ENCODE measurements around the gene MYEOV.

MYEOV gene

DNA sequence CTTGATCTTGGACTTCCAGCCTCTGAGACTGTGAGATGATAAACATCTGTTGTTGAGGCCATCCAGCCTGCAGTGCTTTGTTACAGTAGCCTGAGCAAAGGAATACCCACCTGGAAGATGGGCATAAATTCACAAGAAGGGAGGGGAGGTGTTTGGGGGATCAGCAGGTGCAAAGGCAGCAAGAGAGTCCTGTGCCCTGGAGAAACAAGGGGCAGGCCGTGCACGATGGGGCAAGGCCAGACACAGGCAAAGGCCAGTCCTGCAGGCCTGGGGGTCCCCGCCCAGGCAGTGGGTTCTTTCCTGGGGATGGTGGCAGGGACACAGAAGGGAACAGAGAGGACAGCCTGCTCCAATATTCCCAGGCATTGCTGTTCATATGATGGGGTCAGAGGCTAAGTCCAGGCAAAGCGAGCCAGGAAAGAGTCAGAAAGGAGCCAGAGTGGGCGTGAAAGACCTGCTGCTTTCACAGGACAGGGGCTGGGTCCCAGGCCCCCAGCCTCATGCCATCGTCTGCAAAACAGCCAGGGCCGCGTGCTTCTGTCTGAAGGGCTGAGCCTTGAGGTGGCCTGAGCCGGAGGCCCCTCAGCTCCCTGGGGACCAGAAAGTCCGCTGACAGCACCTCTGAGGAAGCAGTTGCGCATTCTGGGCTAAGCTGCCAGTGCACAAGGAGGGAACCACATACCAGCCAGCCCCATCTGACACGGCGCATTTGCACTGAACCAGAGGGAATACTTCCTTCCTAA lies 48.8 kb downstream of the MYEOV start:
- DNase-seq (ENCODE audit: low read depth in 2 of 2), result no peak

DNA sequence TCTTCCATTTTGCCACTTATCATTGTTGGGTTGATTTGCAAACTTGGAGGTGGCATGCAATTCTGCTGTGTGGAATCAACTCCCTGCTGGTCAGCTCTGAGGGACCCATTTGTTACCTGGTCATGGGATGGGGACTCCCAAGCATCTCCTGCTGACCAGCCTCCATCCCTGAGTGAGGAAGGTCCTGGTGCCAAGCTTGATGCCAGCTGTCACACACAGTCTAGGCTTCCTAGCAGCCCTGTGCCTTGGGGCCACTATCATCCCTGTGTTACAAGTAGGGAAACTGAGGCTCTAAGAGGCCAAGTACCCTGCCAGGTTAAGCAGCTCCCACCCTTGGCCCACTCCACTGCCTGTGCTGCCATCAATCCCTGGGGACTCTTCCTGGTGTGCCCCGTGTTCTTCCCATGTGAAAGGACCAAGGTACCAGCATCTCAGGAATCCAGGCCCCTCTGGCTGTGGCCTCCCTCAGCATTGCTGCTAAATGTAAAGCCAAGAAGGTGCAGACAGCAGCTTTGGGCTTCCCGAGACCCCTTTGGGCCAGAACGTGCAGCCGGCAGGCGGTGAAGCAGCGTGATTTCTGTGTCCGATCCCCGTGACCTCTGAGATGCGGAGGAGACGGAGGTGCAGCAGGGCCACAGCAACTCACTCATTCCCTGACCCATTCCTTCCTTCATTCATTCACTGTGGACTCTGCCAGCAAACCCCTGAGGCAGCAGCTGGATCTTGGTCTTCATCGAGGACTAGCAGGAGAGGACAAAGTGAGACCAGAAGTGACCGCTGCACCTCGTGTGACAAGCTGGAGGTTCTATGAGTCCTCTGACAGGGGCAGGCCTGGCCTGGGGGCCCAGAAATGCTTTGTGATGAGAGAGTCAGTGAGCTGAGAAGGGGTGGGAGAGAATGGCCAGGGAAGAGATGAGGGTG lies 49.7 kb downstream of the MYEOV start:
- DNase-seq (ENCODE audit: low read depth in 2 of 2), result no peak

DNA sequence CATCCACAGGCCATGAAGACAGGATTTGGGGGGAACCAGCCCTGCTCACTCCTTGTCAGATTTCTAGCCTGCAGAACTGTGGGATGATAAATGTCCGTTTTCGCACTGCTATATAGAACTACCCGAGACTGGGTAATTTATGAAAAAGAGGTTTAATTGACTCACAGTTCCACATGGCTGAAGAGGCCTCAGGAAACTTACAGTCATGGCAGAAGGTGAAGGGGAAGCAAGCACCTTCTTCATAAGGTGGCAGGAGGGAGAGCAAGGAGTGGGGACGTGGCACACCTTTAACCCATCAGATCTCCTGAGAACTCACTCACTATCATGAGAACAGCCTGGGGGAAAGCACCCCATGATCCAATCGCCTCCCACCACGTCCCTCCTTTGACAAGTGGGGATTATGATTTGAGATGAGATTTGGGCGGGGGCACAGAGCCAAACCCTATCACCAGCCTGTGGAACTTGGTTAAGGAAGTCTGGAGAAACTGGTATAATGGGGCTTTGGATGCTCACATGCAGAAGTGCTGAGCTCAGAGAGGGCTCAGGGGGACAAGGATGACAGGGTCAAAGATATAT lies 50.7 kb downstream of the MYEOV start:
- no peak for DNase-seq (ENCODE audit: low read depth in 2 of 2)

Data from activated CD4-positive, alpha-beta T cell treated with anti-CD3 and anti-CD28 coated beads for 24 hours (primary cell).